ENCODE results near the gene SMIM27. TPM values are rescaled to one million over a fixed set of nuclear protein-coding genes. Genes with fewer than 3 reads are reported as not detected.

The SMIM27 gene
- total and polyA plus RNA-seq, 3 experiments from 2014 or later, result 16.3 to 99.8 (median 18.1) TPM

GRCh38 chr9:32573821-32574220 is 21.7 kb downstream of the SMIM27 start:
- Mint-ChIP-seq H3K9me3 (no peaks in the 10 kb centered on the region), H3K27me3 (peaks cover 3 to 10% of the 10 kb centered on the region in 2 donors), H3K4me3 (peak overlapping the region in 6 of 7 donors; percentile 44 to 100 (median 99)), H3K4me1 (peaks cover 29 to 35% (median 32%) of the 10 kb centered on the region in 3 donors), H3K27ac (peak overlapping the region; percentile 96 to 99 (median 99)), H3K36me3 (peaks cover 0 to 18% (median 3%) of the 10 kb centered on the region in 3 donors)
- DNase-seq, result no peak
- peaks cover 3% of the 10 kb centered on the region for H3K27me3 ChIP-seq (ENCODE audit: insufficient read depth, low read length, poor library complexity, severe bottlenecking)
- no peak overlapping the region for H3K4me3 ChIP-seq (ENCODE audit: low read length)
- H3K9me3 ChIP-seq (ENCODE audit: low read length), result no peaks in the 10 kb centered on the region
- H3K4me1 ChIP-seq (ENCODE audit: insufficient read depth, low read length), result peaks cover 21% of the 10 kb centered on the region
- no peaks in the 10 kb centered on the region for H3K36me3 ChIP-seq (ENCODE audit: insufficient read depth, low read length)
- no peak overlapping the region for H3K27ac ChIP-seq (ENCODE audit: low read depth, low read length)
- POLR2A ChIA-PET, result interaction anchor here (1.0 to 2.6 kb wide), 2 partner anchors 22 to 49 kb away, joined by 3 to 45 read pairs; partner anchors contain the start of genes SMIM27 and TOPORS
- CTCF ChIA-PET, result interaction anchor here (1.5 to 13.8 kb wide), 6 partner anchors 8 to 197 kb away, joined by 4 to 342 read pairs (median 32); partner anchors contain the start of genes ACO1, RIGI, SMIM27 and TOPORS

- peaks cover 7 to 10% of the 10 kb centered on the region in 2 donors for H3K27me3 Mint-ChIP-seq
- no peaks in the 10 kb centered on the region for H3K9me3 Mint-ChIP-seq
- Histone ChIP-seq H3K36me3 (ENCODE audit: insufficient read depth, low read length) (no peaks in the 10 kb centered on the region), H3K27ac (ENCODE audit: low read depth, low read length) (no peak overlapping the region), H3K27me3 (ENCODE audit: insufficient read depth, low read length, poor library complexity, severe bottlenecking) (peaks cover 3% of the 10 kb centered on the region), H3K4me1 (ENCODE audit: insufficient read depth, low read length) (peaks cover 21% of the 10 kb centered on the region), H3K4me3 (ENCODE audit: low read length) (no peak overlapping the region), H3K9me3 (ENCODE audit: low read length) (no peaks in the 10 kb centered on the region)
- H3K27ac Mint-ChIP-seq, result no peak overlapping the region
- H3K4me3 Mint-ChIP-seq, result no peak overlapping the region
- POLR2A ChIA-PET, result interaction anchor here (1.0 kb wide), 1 partner anchor 50 kb away, joined by 3 read pairs; no protein-coding TSS in a partner anchor
- peaks cover 25 to 32% (median 30%) of the 10 kb centered on the region in 3 donors for H3K4me1 Mint-ChIP-seq
- peaks cover 0 to 11% (median 3%) of the 10 kb centered on the region in 3 donors for H3K36me3 Mint-ChIP-seq
- no peak for DNase-seq
- CTCF ChIA-PET, result interaction anchor here (1.5 to 13.8 kb wide), 5 partner anchors 9 to 198 kb away, joined by 4 to 342 read pairs (median 31); partner anchors contain the start of genes RIGI, SMIM27 and TOPORS
Observed at GRCh38 chr9:32574858-32575257, 22.7 kb downstream of the SMIM27 start.

DNA sequence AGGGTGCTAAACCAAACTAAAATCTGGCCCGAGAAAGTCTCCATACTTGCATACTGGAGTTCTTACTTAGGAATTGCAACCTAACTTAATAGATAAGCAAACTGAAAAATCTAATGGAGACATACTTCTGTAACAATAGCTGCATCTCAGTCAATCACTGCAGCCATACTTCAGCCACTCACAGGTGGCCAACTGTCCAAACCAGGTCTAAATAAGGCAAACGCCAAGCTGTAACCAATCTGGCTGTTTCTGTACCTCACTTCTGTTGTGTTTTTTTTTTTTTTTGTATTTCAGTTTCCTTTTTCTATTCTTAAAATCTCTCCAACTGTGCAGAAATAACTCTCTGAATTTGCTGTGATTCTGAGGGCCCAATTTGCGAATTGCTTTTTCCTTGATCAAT is 25.2 kb downstream of the SMIM27 start:
- ChIA-PET POLR2A (no interaction called here), CTCF (interaction anchor here (1.4 to 13.8 kb wide), 2 partner anchors 193 to 200 kb away, joined by 5 to 342 read pairs; partner anchors contain the start of gene ACO1)
- H3K36me3 ChIP-seq (ENCODE audit: insufficient read depth, low read length), result no peaks in the 10 kb centered on the region
- Mint-ChIP-seq H3K9me3 (no peaks in the 10 kb centered on the region), H3K27me3 (peaks cover 12 to 18% of the 10 kb centered on the region in 2 donors), H3K27ac (no peak overlapping the region), H3K4me1 (peaks cover 9 to 13% (median 12%) of the 10 kb centered on the region in 3 donors), H3K36me3 (peaks cover 0 to 5% (median 0%) of the 10 kb centered on the region in 3 donors), H3K4me3 (peak overlapping the region in 1 of 7 donors; percentile 21)
- no peak overlapping the region for H3K27ac ChIP-seq (ENCODE audit: low read depth, low read length)
- no peak for DNase-seq
- peaks cover 6% of the 10 kb centered on the region for H3K4me1 ChIP-seq (ENCODE audit: insufficient read depth, low read length)
- peaks cover 3% of the 10 kb centered on the region for H3K27me3 ChIP-seq (ENCODE audit: insufficient read depth, low read length, poor library complexity, severe bottlenecking)
- no peak overlapping the region for H3K4me3 ChIP-seq (ENCODE audit: low read length)
- H3K9me3 ChIP-seq (ENCODE audit: low read length), result no peaks in the 10 kb centered on the region

GRCh38 chr9:32578976-32579375 is 26.8 kb downstream of the SMIM27 start:
- peaks cover 0 to 3% (median 1%) of the 10 kb centered on the region in 3 donors for H3K4me1 Mint-ChIP-seq
- Histone ChIP-seq H3K36me3 (ENCODE audit: insufficient read depth, low read length) (no peaks in the 10 kb centered on the region), H3K27ac (ENCODE audit: low read depth, low read length) (no peak overlapping the region), H3K4me3 (ENCODE audit: low read length) (no peak overlapping the region), H3K9me3 (ENCODE audit: low read length) (no peaks in the 10 kb centered on the region), H3K27me3 (ENCODE audit: insufficient read depth, low read length, poor library complexity, severe bottlenecking) (peaks cover 3% of the 10 kb centered on the region), H3K4me1 (ENCODE audit: insufficient read depth, low read length) (no peaks in the 10 kb centered on the region)
- peak overlapping the region in 1 of 8 donors; percentile 25 for H3K27ac Mint-ChIP-seq
- POLR2A ChIA-PET, result interaction anchor here (1.1 kb wide), 1 partner anchor 200 kb away, joined by 7 read pairs; no protein-coding TSS in a partner anchor
- H3K36me3 Mint-ChIP-seq, result no peaks in the 10 kb centered on the region
- no peak for DNase-seq
- no peaks in the 10 kb centered on the region for H3K9me3 Mint-ChIP-seq
- H3K27me3 Mint-ChIP-seq, result peaks cover 9 to 18% of the 10 kb centered on the region in 2 donors
- H3K4me3 Mint-ChIP-seq, result no peak overlapping the region
- CTCF ChIA-PET, result interaction anchor here (0.8 to 13.8 kb wide), 16 partner anchors 10 to 395 kb away, joined by 3 to 342 read pairs (median 4); partner anchors contain the start of genes ACO1 and RIGI

GRCh38 chr9:32579706-32580331 is 27.7 kb downstream of the SMIM27 start:
- no peaks in the 10 kb centered on the region for H3K36me3 Mint-ChIP-seq
- no peak overlapping the region for H3K4me3 Mint-ChIP-seq
- Histone ChIP-seq H3K36me3 (ENCODE audit: insufficient read depth, low read length) (no peaks in the 10 kb centered on the region), H3K4me3 (ENCODE audit: low read length) (no peak overlapping the region), H3K4me1 (ENCODE audit: insufficient read depth, low read length) (no peaks in the 10 kb centered on the region), H3K27me3 (ENCODE audit: insufficient read depth, low read length, poor library complexity, severe bottlenecking) (peaks cover 3% of the 10 kb centered on the region), H3K9me3 (ENCODE audit: low read length) (no peaks in the 10 kb centered on the region), H3K27ac (ENCODE audit: low read depth, low read length) (no peak overlapping the region)
- POLR2A ChIA-PET, result interaction anchor here (1.1 kb wide), 1 partner anchor 201 kb away, joined by 7 read pairs; no protein-coding TSS in a partner anchor
- peak; percentile 61 to 84 (median 74) for DNase-seq
- peaks cover 0 to 2% (median 0%) of the 10 kb centered on the region in 3 donors for H3K4me1 Mint-ChIP-seq
- CTCF ChIA-PET, result interaction anchor here (0.8 to 13.8 kb wide), 24 partner anchors 8 to 394 kb away, joined by 3 to 342 read pairs (median 3); partner anchors contain the start of genes ACO1 and RIGI
- H3K9me3 Mint-ChIP-seq, result no peaks in the 10 kb centered on the region
- H3K27ac Mint-ChIP-seq, result peak overlapping the region in 1 of 8 donors; percentile 25
- peaks cover 9 to 22% of the 10 kb centered on the region in 2 donors for H3K27me3 Mint-ChIP-seq

GRCh38 chr9:32580631-32581300 is 28.6 kb downstream of the SMIM27 start:
- no peaks in the 10 kb centered on the region for H3K36me3 ChIP-seq (ENCODE audit: insufficient read depth, low read length)
- no peaks in the 10 kb centered on the region for H3K36me3 Mint-ChIP-seq
- no peak overlapping the region for H3K4me3 ChIP-seq (ENCODE audit: low read length)
- peaks cover 3% of the 10 kb centered on the region for H3K27me3 ChIP-seq (ENCODE audit: insufficient read depth, low read length, poor library complexity, severe bottlenecking)
- H3K27me3 Mint-ChIP-seq, result peaks cover 9 to 27% of the 10 kb centered on the region in 2 donors
- ChIA-PET CTCF (interaction anchor here (0.7 to 13.8 kb wide), 16 partner anchors 8 to 446 kb away, joined by 3 to 342 read pairs (median 3); partner anchors contain the start of genes ACO1 and NDUFB6), POLR2A (no interaction called here)
- H3K4me1 ChIP-seq (ENCODE audit: insufficient read depth, low read length), result no peaks in the 10 kb centered on the region
- no peak for DNase-seq
- peak overlapping the region in 2 of 8 donors; percentile 1 to 70 for H3K27ac Mint-ChIP-seq
- no peak overlapping the region for H3K4me3 Mint-ChIP-seq
- H3K9me3 ChIP-seq (ENCODE audit: low read length), result no peaks in the 10 kb centered on the region
- no peak overlapping the region for H3K27ac ChIP-seq (ENCODE audit: low read depth, low read length)
- H3K4me1 Mint-ChIP-seq, result peaks cover 0 to 2% (median 0%) of the 10 kb centered on the region in 3 donors
- no peaks in the 10 kb centered on the region for H3K9me3 Mint-ChIP-seq

DNA sequence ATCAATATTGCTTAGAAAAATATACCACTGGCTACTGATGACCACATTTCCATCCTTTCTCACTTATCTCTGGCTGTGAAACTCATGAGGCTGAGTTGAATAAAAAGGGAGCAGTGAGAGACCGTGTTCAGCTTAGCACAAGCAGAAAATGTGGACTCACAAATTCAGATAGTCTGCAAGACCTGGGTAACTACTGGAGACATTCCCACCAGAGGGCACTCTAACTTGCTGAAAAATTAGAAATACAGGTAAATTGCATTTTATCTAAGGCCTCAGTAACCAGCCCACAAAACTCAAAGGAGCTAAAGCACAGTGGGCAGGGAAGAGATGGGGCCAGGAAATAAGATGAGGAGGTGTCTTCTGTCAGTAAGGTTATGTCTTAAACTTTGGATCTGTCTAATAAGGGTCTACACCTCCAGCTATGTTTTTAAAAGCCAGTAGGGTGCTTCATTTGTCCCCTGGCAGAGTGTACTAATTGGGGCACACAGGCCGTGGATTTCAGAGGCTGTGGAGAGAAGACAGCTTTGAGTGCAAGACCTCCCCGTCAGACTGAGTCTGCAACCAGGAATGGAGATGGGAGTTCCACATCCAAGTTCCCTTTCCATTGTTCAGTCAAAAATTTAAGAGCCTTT is 29.5 kb downstream of the SMIM27 start:
- Mint-ChIP-seq H3K36me3 (no peaks in the 10 kb centered on the region), H3K27ac (no peak overlapping the region), H3K4me3 (no peak overlapping the region), H3K9me3 (no peaks in the 10 kb centered on the region), H3K4me1 (peaks cover 0 to 2% (median 0%) of the 10 kb centered on the region in 3 donors), H3K27me3 (peaks cover 9 to 35% of the 10 kb centered on the region in 2 donors)
- no peaks in the 10 kb centered on the region for H3K36me3 ChIP-seq (ENCODE audit: insufficient read depth, low read length)
- no peak overlapping the region for H3K27ac ChIP-seq (ENCODE audit: low read depth, low read length)
- peaks cover 3% of the 10 kb centered on the region for H3K27me3 ChIP-seq (ENCODE audit: insufficient read depth, low read length, poor library complexity, severe bottlenecking)
- no peak overlapping the region for H3K4me3 ChIP-seq (ENCODE audit: low read length)
- CTCF ChIA-PET, result interaction anchor here (0.8 to 13.8 kb wide), 14 partner anchors 9 to 445 kb away, joined by 3 to 342 read pairs (median 4); partner anchors contain the start of genes ACO1 and NDUFB6
- no peaks in the 10 kb centered on the region for H3K4me1 ChIP-seq (ENCODE audit: insufficient read depth, low read length)
- H3K9me3 ChIP-seq (ENCODE audit: low read length), result no peaks in the 10 kb centered on the region
- POLR2A ChIA-PET, result no interaction called here
- peak in 1 of 5 donors; percentile 26 for DNase-seq
